Motor neuron (in vitro differentiated cells): ENCODE data around the gene CD79A. TPM values are rescaled to one million over a fixed set of nuclear protein-coding genes. Genes with fewer than 3 reads are reported as not detected.

Experiments used
- ATAC-seq, 8 experiments: fragments of 200-7000 bp; cut with Tn5 transposase; replicated peaks in 6 of 8; 2 replicates each; pipeline ENCODE4 v1.8.0; 2021; ENCODE audit warnings: mild to moderate bottlenecking in 8 of 8, moderate library complexity in 8 of 8
- H3K27ac ChIP-seq, 2 donors: fragments of 250-450 bp; sonication (Bioruptor Pico); 2 replicates each; pipeline ENCODE4 v1.9.0; 2021; ENCODE audit warnings: antibody characterized with exemption in 2 of 2, mild to moderate bottlenecking in 2 of 2, moderate library complexity in 1 of 2
- H3K4me1 ChIP-seq, 2 donors: fragments of 250-450 bp; sonication (Bioruptor Pico); replicated peaks in 1 of 2; 2 replicates each; pipeline ENCODE4 v1.6.1; 2021; ENCODE audit warnings: antibody characterized with exemption in 2 of 2, mild to moderate bottlenecking in 2 of 2, moderate library complexity in 1 of 2
- H3K4me3 ChIP-seq, 5 donors: fragments of 250-450 bp; sonication (Bioruptor Pico); 2 replicates each; pipeline ENCODE4 v1.9.0; 2021; ENCODE audit warnings: antibody characterized with exemption in 5 of 5, mild to moderate bottlenecking in 5 of 5, moderate library complexity in 4 of 5
- WGBS, 10 experiments: fragments of 450-650 bp; shearing (Covaris generic); methylation state at CpG; one replicate each; pipeline ENCODE4 v1.0.0; 2022; 5-methylcytosine and 5-hydroxymethylcytosine counted together
- in situ Hi-C, 9 experiments: fragments of 400-800 bp; cut with MboI; loops; one replicate each; pipeline ENCODE4 v1.15.0; 2021; ENCODE audit warnings: low sequenced_read_pairs in 9 of 9, low pct_unique_long_range_greater_than_20kb in 2 of 9; ENCODE audit not compliant: unreplicated experiment in 9 of 9
- total RNA-seq, 8 experiments: library from RNA; unstranded; fragments of 300-600 nt; gene quantifications; 2 replicates each; pipeline versions ENCODE4 v1.2.3 to v1.2.4, GENCODE V29; 2022

CD79A gene
- total RNA-seq, 8 experiments from 2014 or later = 0.27 to 1.1 (median 0.41) TPM; not detected in 1

DNA sequence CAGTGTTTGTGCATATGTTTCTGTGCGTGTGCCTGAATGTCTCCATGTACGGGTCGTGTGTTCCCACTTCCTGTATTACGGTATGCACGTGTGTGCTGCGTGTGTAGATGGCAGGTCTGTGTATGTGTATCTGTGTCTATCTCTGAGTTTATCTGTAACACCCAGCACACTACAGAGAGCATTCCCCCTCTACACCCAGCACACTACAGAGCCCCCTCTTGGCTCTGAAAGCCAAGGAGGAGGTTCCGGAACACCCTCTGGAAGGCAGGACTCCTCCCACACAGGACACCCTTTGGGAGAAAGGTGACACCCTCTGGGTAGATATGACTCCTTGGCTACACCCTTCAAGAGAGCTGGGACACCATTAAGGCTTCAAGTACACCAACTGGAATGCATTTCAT is 53.2 kb downstream of the CD79A start:
- Histone ChIP-seq H3K4me3 (no peak overlapping the region), H3K4me1 (peaks cover 42 to 53% of the 10 kb centered on the region in 2 donors), H3K27ac (no peak overlapping the region)
- in situ Hi-C loops = no loop called here
- no peak for ATAC-seq
- WGBS, 10 experiments = 0 to 100% (median 11%) methylated on average over 1 to 6 of the region's 7 CpGs; no CpG with 5 or more reads in 6 of the 10 experiments

Other genes with a start within 250 kb of the CD79A start
- under 1 TPM in 3 of 8 experiments, not detected in 5; 0.13 to 0.28 (median 0.21) TPM for gene CEACAM7, start 189.0 kb upstream of the CD79A start, total RNA-seq
- gene CEACAM5, start 168.7 kb upstream of the CD79A start, total RNA-seq = 1 to 10 TPM in 1 of 8 experiments, under 1 TPM in 2, not detected in 5; 0.13 to 1.0 (median 0.19) TPM
- gene CEACAM6, start 121.7 kb upstream of the CD79A start, total RNA-seq = under 1 TPM in 5 of 8 experiments, not detected in 3; 0.05 to 0.56 (median 0.14) TPM
- gene CEACAM3, start 80.7 kb upstream of the CD79A start, total RNA-seq = 1 to 10 TPM in 2 of 8 experiments, under 1 TPM in 1, not detected in 5; 0.25 to 1.4 (median 1.3) TPM
- gene LYPD4, start 32.6 kb upstream of the CD79A start, total RNA-seq = under 1 TPM in 5 of 8 experiments, not detected in 3; 0.14 to 0.43 (median 0.25) TPM
- under 1 TPM in 5 of 8 experiments, not detected in 3; 0.09 to 0.90 (median 0.13) TPM for gene DMRTC2, start 32.2 kb upstream of the CD79A start, total RNA-seq
- 1,000 to 10,000 TPM; 2,323 to 4,988 (median 4,056) TPM for gene RPS19, start 17.0 kb upstream of the CD79A start, total RNA-seq
- 10 to 100 TPM; 10.4 to 64.9 (median 24.2) TPM for gene ARHGEF1, start 5.9 kb downstream of the CD79A start, total RNA-seq
- gene ERFL, start 51.2 kb downstream of the CD79A start, total RNA-seq = 1 to 10 TPM in 2 of 8 experiments, under 1 TPM in 6; 0.25 to 1.8 (median 0.59) TPM
- gene RABAC1, start 82.0 kb downstream of the CD79A start, total RNA-seq = 100 to 1,000 TPM in 6 of 8 experiments, 10 to 100 TPM in 2; 77.0 to 267 (median 181) TPM
- 100 to 1,000 TPM in 4 of 8 experiments, 10 to 100 TPM in 1, 1 to 10 TPM in 3; 2.4 to 243 (median 117) TPM for gene ATP1A3, start 117.0 kb downstream of the CD79A start, total RNA-seq
- 10 to 100 TPM in 3 of 8 experiments, 1 to 10 TPM in 3, under 1 TPM in 2; 0.41 to 19.5 (median 6.1) TPM for gene GRIK5, start 192.9 kb downstream of the CD79A start, total RNA-seq
- 10 to 100 TPM in 6 of 8 experiments, 1 to 10 TPM in 2; 7.4 to 17.4 (median 11.6) TPM for gene ZNF574, start 198.9 kb downstream of the CD79A start, total RNA-seq